Measurements from ENCODE around the gene C16orf90.

- TF ChIP-seq EZH2 (IDR thresholded peaks at IDR 0.05) (no peak), CTCF (IDR thresholded peaks at IDR 0.05) (no peak)
Measured at GRCh38 chr16:3536851-3537250, 41.6 kb upstream of the C16orf90 start.

All from neural progenitor cell (in vitro differentiated cells).